Measurements from ENCODE around the gene PUS1. TPM values are rescaled to one million over a fixed set of nuclear protein-coding genes. Genes with fewer than 3 reads are reported as not detected.

The PUS1 gene
- total and polyA plus RNA-seq, 2 of the 8 experiments (the other 6 are each of a cell fraction or from before 2014, with no cell fraction given) = 48.1 to 81.2 TPM

GRCh38 chr12:131930510-131930909 lies 1.4 kb downstream of the PUS1 start:
- H2AFZ ChIP-seq (ENCODE audit: low read length) = no peak overlapping the region
- POLR2A ChIA-PET (ENCODE audit: partially characterized antibody) = interaction anchor here (0.7 to 5.2 kb wide), 23 partner anchors 9 to 287 kb away, joined by 3 to 33 read pairs (median 5); partner anchors contain the start of gene EP400
- CTCF ChIA-PET (ENCODE audit: partially characterized antibody) = interaction anchor here (0.7 to 1.2 kb wide), 4 partner anchors 11 to 59 kb away, joined by 3 read pairs; no protein-coding TSS in a partner anchor

More at GRCh38 chr12:131930510-131930909, 1.4 kb downstream of the PUS1 start:
- no peak for FAIRE-seq
- peaks cover 0 to 7% (median 2%) of the 10 kb centered on the region in 4 experiments; a peak in 2 of 7 replicates for H3K4me1 ChIP-seq (replicated peaks in 1 of 4; ENCODE audit: control insufficient read depth in 3 of 4, insufficient read depth in 4 of 4, low read length in 3 of 4)
- H3K79me1 ChIP-seq (ENCODE audit: low read depth, low read length) = peaks cover 8% of the 10 kb centered on the region
- H2BK120ac ChIP-seq (replicated peaks; ENCODE audit: low read depth, low read length) = no peak overlapping the region
- H2AK5ac ChIP-seq (ENCODE audit: low read depth, low read length) = no peak overlapping the region
- peak overlapping the region; percentile 5 for H3K56ac ChIP-seq (replicated peaks; ENCODE audit: insufficient read length, low read depth, low read length)
- H3K36me3 ChIP-seq (ENCODE audit: control insufficient read depth in 2 of 4, insufficient read depth in 4 of 4, low read length in 3 of 4) = peaks cover 22 to 48% (median 35%) of the 10 kb centered on the region in 4 experiments
- peaks cover 6% of the 10 kb centered on the region; the same call in 1 of the 2 replicates for H3K23me2 ChIP-seq (ENCODE audit: low read depth, low read length)
- H3K9me3 ChIP-seq (ENCODE audit: insufficient read depth in 2 of 2, low read depth in 1 of 2, low read length in 1 of 2) = no peaks in the 10 kb centered on the region; a peak in 1 of 4 replicates
- 0 out of 2 replicates have a peak overlapping the region, but pooled peaks have one; percentile 57 for H4K8ac ChIP-seq (ENCODE audit: extremely low read depth, insufficient read depth, low read length)
- H4K20me1 ChIP-seq (replicated peaks in 1 of 2; ENCODE audit: control insufficient read depth in 1 of 2, insufficient read depth in 2 of 2, low read length in 2 of 2) = peaks cover 3 to 12% of the 10 kb centered on the region in 2 experiments
- no peak overlapping the region for H4K91ac ChIP-seq (replicated peaks; ENCODE audit: insufficient read length, low read length)
- no peak for DNase-seq (ENCODE audit: low read depth in 1 of 2, low spot score in 2 of 2)
- H3K27me3 ChIP-seq (replicated peaks in 1 of 4; ENCODE audit: control insufficient read depth in 3 of 4, extremely low read depth in 1 of 4, insufficient read depth in 3 of 4, low read length in 3 of 4) = no peaks in the 10 kb centered on the region
- H3K9ac ChIP-seq (replicated peaks in 1 of 4; ENCODE audit: extremely low read depth in 1 of 4, low read depth in 3 of 4, low read length in 3 of 4) = peak overlapping the region in 2 of 4 experiments; percentile 74 to 79; a peak in 4 of 7 replicates
- H3K18ac ChIP-seq (ENCODE audit: extremely low read depth, low read length) = no peak overlapping the region; the same call in 1 of the 2 replicates
- H3K14ac ChIP-seq (ENCODE audit: insufficient read length) = no peak overlapping the region
- no peak overlapping the region for H2BK15ac ChIP-seq (ENCODE audit: low read length)
- H2BK12ac ChIP-seq (ENCODE audit: low read depth, low read length) = no peak overlapping the region
- H3K79me2 ChIP-seq (ENCODE audit: control insufficient read depth in 1 of 2, insufficient read depth in 2 of 2, low read length in 2 of 2) = peaks cover 0 to 16% of the 10 kb centered on the region in 2 experiments; a peak in 3 of 4 replicates
- TF ChIP-seq POLR2AphosphoS5 (IDR thresholded peaks at IDR 0.05; ENCODE audit: low read depth, low read length) (0 out of 2 replicates have a peak, but pooled peaks have one; percentile 25), CREB1 (IDR thresholded peaks at IDR 0.05) (no peak), RFX5 (IDR thresholded peaks at IDR 0.05; ENCODE audit: borderline replicate concordance, low read depth, low read length) (no peak), KDM4A (IDR thresholded peaks at IDR 0.05; ENCODE audit: low read depth, low read length, severe bottlenecking) (no peak), NANOG (IDR thresholded peaks at IDR 0.05; ENCODE audit: insufficient read depth, low read depth, low read length, poor library complexity, severe bottlenecking) (no peak)
- H3K23ac ChIP-seq (ENCODE audit: insufficient read length) = no peak overlapping the region
- peak overlapping the region; percentile 50 to 85 (median 74) for H3K4me3 ChIP-seq (ENCODE audit: extremely low read depth in 1 of 4, insufficient read depth in 2 of 4, low read depth in 3 of 4, low read length in 4 of 4)
- H3K27ac ChIP-seq (ENCODE audit: low read depth, low read length) = no peak overlapping the region
- no peak overlapping the region for H2BK5ac ChIP-seq (ENCODE audit: low read depth, low read length)
- no peak overlapping the region for H4K5ac ChIP-seq (ENCODE audit: insufficient read length, low read depth, low read length)
- H3K4ac ChIP-seq (replicated peaks; ENCODE audit: insufficient read length, low read depth, low read length) = no peak overlapping the region
- H3K4me2 ChIP-seq (ENCODE audit: insufficient read depth in 1 of 2, low read depth in 2 of 2, low read length in 2 of 2) = peak overlapping the region; percentile 91 to 99
- H2BK20ac ChIP-seq (ENCODE audit: low read length) = no peak overlapping the region
- WGBS, 2 experiments (ENCODE audit: extremely low coverage in 1 of 2, insufficient coverage in 1 of 2, insufficient read length in 1 of 2, insufficient replicate concordance in 2 of 2, low coverage in 1 of 2, low lambda C conversion rate in 2 of 2, missing lambda C conversion rate in 1 of 2) = 79% methylated on average over 9 of the region's 9 CpGs; no CpG with 5 or more reads in 1 of the 2 experiments
